ENCODE data around the gene ACE2.

The ACE2 gene

GRCh38 chrX:15645266-15645665, 44.5 kb upstream of the ACE2 start:
- Histone ChIP-seq H3K9me3 (ENCODE audit: insufficient read depth, low read length, severe bottlenecking) (no peaks in the 10 kb centered on the region), H3K4me2 (ENCODE audit: insufficient read depth, low read length) (no peak overlapping the region), H3K9ac (ENCODE audit: low read depth, low read length) (no peak overlapping the region), H3K4me1 (ENCODE audit: insufficient read depth, low read length) (no peaks in the 10 kb centered on the region), H3K27me3 (ENCODE audit: insufficient read depth, low read length, poor library complexity) (no peaks in the 10 kb centered on the region), H3K27ac (ENCODE audit: low read length) (no peak overlapping the region), H4K20me1 (ENCODE audit: insufficient read depth, low read length) (no peaks in the 10 kb centered on the region), H3K79me2 (ENCODE audit: insufficient read depth, low read length) (no peaks in the 10 kb centered on the region), H2AFZ (ENCODE audit: low read depth, low read length) (no peak overlapping the region), H3K36me3 (ENCODE audit: insufficient read depth, low read length) (no peaks in the 10 kb centered on the region), H3K4me3 (ENCODE audit: low read depth in 1 of 2, low read length in 2 of 2) (no peak overlapping the region)
- no peak for DNase-seq
- no peak for ATAC-seq (ENCODE audit: insufficient read depth, low read depth)
- TF ChIP-seq, protein P1, sequence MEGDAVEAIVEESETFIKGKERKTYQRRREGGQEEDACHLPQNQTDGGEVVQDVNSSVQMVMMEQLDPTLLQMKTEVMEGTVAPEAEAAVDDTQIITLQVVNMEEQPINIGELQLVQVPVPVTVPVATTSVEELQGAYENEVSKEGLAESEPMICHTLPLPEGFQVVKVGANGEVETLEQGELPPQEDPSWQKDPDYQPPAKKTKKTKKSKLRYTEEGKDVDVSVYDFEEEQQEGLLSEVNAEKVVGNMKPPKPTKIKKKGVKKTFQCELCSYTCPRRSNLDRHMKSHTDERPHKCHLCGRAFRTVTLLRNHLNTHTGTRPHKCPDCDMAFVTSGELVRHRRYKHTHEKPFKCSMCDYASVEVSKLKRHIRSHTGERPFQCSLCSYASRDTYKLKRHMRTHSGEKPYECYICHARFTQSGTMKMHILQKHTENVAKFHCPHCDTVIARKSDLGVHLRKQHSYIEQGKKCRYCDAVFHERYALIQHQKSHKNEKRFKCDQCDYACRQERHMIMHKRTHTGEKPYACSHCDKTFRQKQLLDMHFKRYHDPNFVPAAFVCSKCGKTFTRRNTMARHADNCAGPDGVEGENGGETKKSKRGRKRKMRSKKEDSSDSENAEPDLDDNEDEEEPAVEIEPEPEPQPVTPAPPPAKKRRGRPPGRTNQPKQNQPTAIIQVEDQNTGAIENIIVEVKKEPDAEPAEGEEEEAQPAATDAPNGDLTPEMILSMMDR (IDR thresholded peaks at IDR 0.05; ENCODE audit: borderline replicate concordance, extremely low read depth, low read length, poor library complexity, severe bottlenecking): no peak
- no peak for TF ChIP-seq EZH2 (IDR thresholded peaks at IDR 0.05; ENCODE audit: borderline replicate concordance, low read depth, low read length, severe bottlenecking)

DNA sequence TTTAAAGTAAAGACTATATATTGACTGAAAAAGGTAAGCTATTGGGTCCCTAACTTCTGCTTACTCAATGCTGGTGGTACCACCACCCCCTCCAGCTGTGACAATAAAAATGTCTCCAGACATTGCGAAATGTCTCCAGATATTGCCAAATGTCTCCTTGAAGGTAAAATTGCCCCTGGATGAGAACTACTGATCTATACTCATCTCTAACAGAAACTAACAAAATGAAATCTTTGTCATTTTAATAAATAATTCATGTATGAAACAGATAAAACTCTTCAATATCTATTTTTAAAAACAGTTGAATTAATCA, 43.8 kb upstream of the ACE2 start:
- Histone ChIP-seq H3K79me2 (ENCODE audit: insufficient read depth, low read length) (no peaks in the 10 kb centered on the region), H3K9me3 (ENCODE audit: insufficient read depth, low read length, severe bottlenecking) (no peaks in the 10 kb centered on the region), H2AFZ (ENCODE audit: low read depth, low read length) (no peak overlapping the region), H3K4me3 (ENCODE audit: low read depth in 1 of 2, low read length in 2 of 2) (no peak overlapping the region), H3K4me2 (ENCODE audit: insufficient read depth, low read length) (no peak overlapping the region), H3K9ac (ENCODE audit: low read depth, low read length) (no peak overlapping the region), H3K4me1 (ENCODE audit: insufficient read depth, low read length) (no peaks in the 10 kb centered on the region), H4K20me1 (ENCODE audit: insufficient read depth, low read length) (no peaks in the 10 kb centered on the region), H3K27me3 (ENCODE audit: insufficient read depth, low read length, poor library complexity) (no peaks in the 10 kb centered on the region), H3K27ac (ENCODE audit: low read length) (no peak overlapping the region), H3K36me3 (ENCODE audit: insufficient read depth, low read length) (no peaks in the 10 kb centered on the region)
- no peak for ATAC-seq (ENCODE audit: insufficient read depth, low read depth)
- no peak for DNase-seq
- TF ChIP-seq EZH2 (IDR thresholded peaks at IDR 0.05; ENCODE audit: borderline replicate concordance, low read depth, low read length, severe bottlenecking): no peak
- TF ChIP-seq, protein P1 (IDR thresholded peaks at IDR 0.05; ENCODE audit: borderline replicate concordance, extremely low read depth, low read length, poor library complexity, severe bottlenecking): no peak

DNA sequence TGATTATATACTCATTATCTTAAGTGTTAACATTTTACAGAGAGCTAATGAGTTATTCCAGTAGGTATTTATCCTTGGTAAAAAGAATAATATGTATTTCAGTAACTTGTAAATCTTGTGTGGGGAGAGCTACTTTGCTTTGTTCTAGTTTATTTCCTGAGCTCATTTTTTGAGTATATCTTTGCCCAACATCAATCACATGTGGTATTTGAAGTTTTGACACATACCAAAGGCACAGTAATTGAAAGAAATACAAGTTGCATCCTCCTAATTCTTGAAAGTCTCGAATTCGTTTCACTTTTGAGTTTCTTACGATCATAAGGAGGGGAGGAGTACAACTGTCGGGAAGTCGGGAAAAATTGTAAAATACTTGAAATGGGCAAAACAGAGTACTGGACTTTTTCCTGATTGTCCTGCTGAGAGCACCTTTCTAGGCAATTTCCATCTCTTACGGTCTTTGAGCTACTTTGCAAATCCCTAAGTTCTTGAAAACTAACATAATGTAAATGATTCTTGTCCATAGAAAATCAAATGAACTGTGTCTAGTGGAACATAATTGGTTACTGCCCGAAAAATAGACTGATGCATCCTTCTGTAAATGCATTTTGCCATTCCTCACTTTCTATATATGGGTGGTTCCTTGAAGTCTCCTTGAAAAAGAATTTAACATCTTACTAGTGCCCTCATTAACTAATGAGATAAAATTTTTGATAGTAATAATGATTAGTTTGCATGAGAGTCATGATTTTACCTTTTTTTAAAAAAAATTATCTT, 43.2 kb upstream of the ACE2 start:
- no peaks in the 10 kb centered on the region for H4K20me1 ChIP-seq (ENCODE audit: insufficient read depth, low read length)
- no peaks in the 10 kb centered on the region for H3K36me3 ChIP-seq (ENCODE audit: insufficient read depth, low read length)
- ATAC-seq (ENCODE audit: insufficient read depth, low read depth): no peak
- no peak overlapping the region for H2AFZ ChIP-seq (ENCODE audit: low read depth, low read length)
- no peak overlapping the region for H3K4me3 ChIP-seq (ENCODE audit: low read depth in 1 of 2, low read length in 2 of 2)
- TF ChIP-seq, protein P1 (IDR thresholded peaks at IDR 0.05; ENCODE audit: borderline replicate concordance, extremely low read depth, low read length, poor library complexity, severe bottlenecking): no peak
- no peak for TF ChIP-seq EZH2 (IDR thresholded peaks at IDR 0.05; ENCODE audit: borderline replicate concordance, low read depth, low read length, severe bottlenecking)
- no peaks in the 10 kb centered on the region for H3K27me3 ChIP-seq (ENCODE audit: insufficient read depth, low read length, poor library complexity)
- H3K4me1 ChIP-seq (ENCODE audit: insufficient read depth, low read length): no peaks in the 10 kb centered on the region
- no peak overlapping the region for H3K4me2 ChIP-seq (ENCODE audit: insufficient read depth, low read length)
- no peaks in the 10 kb centered on the region for H3K79me2 ChIP-seq (ENCODE audit: insufficient read depth, low read length)
- no peak overlapping the region for H3K9ac ChIP-seq (ENCODE audit: low read depth, low read length)
- no peak for DNase-seq
- H3K9me3 ChIP-seq (ENCODE audit: insufficient read depth, low read length, severe bottlenecking): no peaks in the 10 kb centered on the region
- H3K27ac ChIP-seq (ENCODE audit: low read length): no peak overlapping the region
